Right lobe of liver (tissue), 4 donors: Measurements from ENCODE around the gene IFNA13.

Experiments used
- CTCF ChIP-seq, 4 donors: fragments of 200-600 bp in 3 of 4; fragments of 450-650 bp in 1 of 4; IDR thresholded peaks; one replicate each; pipeline versions ENCODE4 v1.5.1 to v1.8.0; 2016 to 2022; ENCODE audit warnings: antibody characterized with exemption in 4 of 4, mild to moderate bottlenecking in 2 of 4
- POLR2A ChIP-seq: fragments of 450-650 bp; IDR thresholded peaks from one replicate; pipeline ENCODE4 v1.6.1; 2017; ENCODE audit warnings: antibody characterized with exemption, mild to moderate bottlenecking
- donor health status: DM: no; HTN: no; CAD: no.
- donor health status: DM: no; HTN: no; CAD: no.
- donor health status: DM: no; HTN: yes; CAD: no.

GRCh38 chr9:21385131-21385670 is 17.3 kb upstream of the IFNA13 start, which contains the start of gene IFNA2:
- TF ChIP-seq CTCF (IDR thresholded peaks at IDR 0.05) (no peak), POLR2A (no peak)
